Colonic mucosa (tissue), 4 donors: Measurements from ENCODE around the gene MICAL3. TPM values are rescaled to one million over a fixed set of nuclear protein-coding genes. Genes with fewer than 3 reads are reported as not detected.
"Not testable (repeated sequence)": the region's sequence is repeated elsewhere in the genome, so short reads cannot be mapped to it uniquely, and the experiment has no call there.

Experiments
- DNase-seq: peaks from one replicate; pipeline ENCODE4 v3.0.0-alpha.2; 2020
- H3K27ac ChIP-seq: fragments of 200-600 bp; one replicate; pipeline ENCODE4 v1.8.0; 2021
- H3K27me3 ChIP-seq: fragments of 200-600 bp; one replicate; pipeline ENCODE4 v1.8.0; 2021
- H3K36me3 ChIP-seq: fragments of 200-600 bp; one replicate; pipeline ENCODE4 v1.8.0; 2021
- H3K4me1 ChIP-seq: fragments of 200-600 bp; one replicate; pipeline ENCODE4 v1.8.0; 2021; ENCODE audit warnings: mild to moderate bottlenecking
- H3K4me3 ChIP-seq: fragments of 200-600 bp; one replicate; pipeline ENCODE4 v1.8.0; 2021
- H3K9ac ChIP-seq, 2 donors: one replicate each; pipeline ENCODE4 v1.7.0; 2013; ENCODE audit warnings: control low read depth in 2 of 2, low read depth in 2 of 2, low read length in 2 of 2
- H3K9me3 ChIP-seq: fragments of 200-600 bp; one replicate; pipeline ENCODE4 v1.8.0; 2021
- CTCF ChIP-seq: fragments of 200-600 bp; IDR thresholded peaks from one replicate; pipeline ENCODE4 v1.8.0; 2022; ENCODE audit warnings: antibody characterized with exemption, mild to moderate bottlenecking
- intact Hi-C: fragments of 100-400 bp; cut with DNase I; formaldehyde crosslinking; loops from one replicate; pipeline ENCODE4 v1.14.1; 2022
- total RNA-seq, 2 donors: library from RNA; stranded (reverse); fragmentation: NEBNext Ultra II Directional in 1 of 2; extraction: Animal tissue kit (Norgen Biotek cat#: 25700) in 1 of 2; gene quantifications; one replicate each; pipeline ENCODE4 v1.2.1, GENCODE V29; 2021
- donor health status: healthy.
- donor health status: DM: no; HTN: no; CAD: no.
- donor health status: DM: no; HTN: no; CAD: no.

Gene MICAL3
- total RNA-seq, 2 donors from 2014 or later: 72.5 to 84.5 TPM

GRCh38 chr22:18042685-18043084 is 18.3 kb upstream of the MICAL3 start:
- Histone ChIP-seq H3K9ac (no peak overlapping the region), H3K9me3 (no peaks in the 10 kb centered on the region), H3K4me1 (peaks cover 4% of the 10 kb centered on the region), H3K36me3 (no peaks in the 10 kb centered on the region), H3K27me3 (no peaks in the 10 kb centered on the region), H3K4me3 (no peak overlapping the region), H3K27ac (no peak overlapping the region)
- TF ChIP-seq CTCF: no peak
- intact Hi-C loops: no loop called here
- no peak for DNase-seq

GRCh38 chr22:18040898-18041297 is 16.5 kb upstream of the MICAL3 start:
- H3K9ac ChIP-seq, H3K9me3 ChIP-seq, H3K27me3 ChIP-seq, H3K27ac ChIP-seq, H3K4me3 ChIP-seq, H3K4me1 ChIP-seq, intact Hi-C loops, H3K36me3 ChIP-seq, DNase-seq: not testable (repeated sequence)

- H3K27ac ChIP-seq: no peak overlapping the region
- TF ChIP-seq CTCF: no peak
- no peak overlapping the region for H3K9ac ChIP-seq
- intact Hi-C loops: no loop called here
- H3K9me3 ChIP-seq: no peaks in the 10 kb centered on the region
- H3K4me3 ChIP-seq: no peak overlapping the region
- H3K27me3 ChIP-seq: no peaks in the 10 kb centered on the region
- H3K36me3 ChIP-seq: no peaks in the 10 kb centered on the region
- DNase-seq: no peak
- no peaks in the 10 kb centered on the region for H3K4me1 ChIP-seq
These were observed 11.4 kb upstream of the MICAL3 start for GRCh38 chr22:18035751-18036150.

- no peak for TF ChIP-seq CTCF
- intact Hi-C loops: no loop called here
- DNase-seq: no peak
- H3K36me3 ChIP-seq: no peaks in the 10 kb centered on the region
- no peak overlapping the region for H3K4me3 ChIP-seq
- H3K27ac ChIP-seq: no peak overlapping the region
- no peaks in the 10 kb centered on the region for H3K9me3 ChIP-seq
- no peaks in the 10 kb centered on the region for H3K27me3 ChIP-seq
- H3K4me1 ChIP-seq: no peaks in the 10 kb centered on the region
- H3K9ac ChIP-seq: no peak overlapping the region
These were observed 9.7 kb upstream of the MICAL3 start for GRCh38 chr22:18034076-18034475.

- no peak for DNase-seq
- H3K36me3 ChIP-seq: no peaks in the 10 kb centered on the region
- TF ChIP-seq CTCF: no peak
- intact Hi-C loops: no loop called here
- H3K27me3 ChIP-seq: no peaks in the 10 kb centered on the region
- no peaks in the 10 kb centered on the region for H3K9me3 ChIP-seq
- H3K9ac ChIP-seq: no peak overlapping the region
- no peaks in the 10 kb centered on the region for H3K4me1 ChIP-seq
- H3K27ac ChIP-seq: no peak overlapping the region
- H3K4me3 ChIP-seq: no peak overlapping the region
These were observed 9.0 kb upstream of the MICAL3 start for GRCh38 chr22:18033204-18033998.

GRCh38 chr22:18032455-18033101 is 8.2 kb upstream of the MICAL3 start:
- Histone ChIP-seq H3K27me3 (no peaks in the 10 kb centered on the region), H3K9ac (no peak overlapping the region), H3K4me3 (no peak overlapping the region), H3K9me3 (no peaks in the 10 kb centered on the region), H3K36me3 (no peaks in the 10 kb centered on the region), H3K27ac (no peak overlapping the region), H3K4me1 (no peaks in the 10 kb centered on the region)
- intact Hi-C loops: no loop called here
- DNase-seq: no peak
- no peak for TF ChIP-seq CTCF
